Retinal pigment epithelial cell (primary cell): ENCODE data around the gene PPP2R5C.

ENCODE experiments used
- DNase-seq: peaks from one replicate; pipeline ENCODE4 v3.0.0-alpha.2; 2010; ENCODE audit warnings: low read depth
- H3K4me3 ChIP-seq: 2 replicates; pipeline ENCODE4 v1.5.1; 2011; ENCODE audit warnings: mild to moderate bottlenecking, low read length, control low read depth, moderate library complexity
- TF ChIP-seq, protein P1 (sequence below): conservative IDR thresholded peaks from 2 replicates; pipeline ENCODE4 v1.5.1; 2011; ENCODE audit warnings: low read depth, low read length, control low read depth, inconsistent platforms

The PPP2R5C gene

DNA sequence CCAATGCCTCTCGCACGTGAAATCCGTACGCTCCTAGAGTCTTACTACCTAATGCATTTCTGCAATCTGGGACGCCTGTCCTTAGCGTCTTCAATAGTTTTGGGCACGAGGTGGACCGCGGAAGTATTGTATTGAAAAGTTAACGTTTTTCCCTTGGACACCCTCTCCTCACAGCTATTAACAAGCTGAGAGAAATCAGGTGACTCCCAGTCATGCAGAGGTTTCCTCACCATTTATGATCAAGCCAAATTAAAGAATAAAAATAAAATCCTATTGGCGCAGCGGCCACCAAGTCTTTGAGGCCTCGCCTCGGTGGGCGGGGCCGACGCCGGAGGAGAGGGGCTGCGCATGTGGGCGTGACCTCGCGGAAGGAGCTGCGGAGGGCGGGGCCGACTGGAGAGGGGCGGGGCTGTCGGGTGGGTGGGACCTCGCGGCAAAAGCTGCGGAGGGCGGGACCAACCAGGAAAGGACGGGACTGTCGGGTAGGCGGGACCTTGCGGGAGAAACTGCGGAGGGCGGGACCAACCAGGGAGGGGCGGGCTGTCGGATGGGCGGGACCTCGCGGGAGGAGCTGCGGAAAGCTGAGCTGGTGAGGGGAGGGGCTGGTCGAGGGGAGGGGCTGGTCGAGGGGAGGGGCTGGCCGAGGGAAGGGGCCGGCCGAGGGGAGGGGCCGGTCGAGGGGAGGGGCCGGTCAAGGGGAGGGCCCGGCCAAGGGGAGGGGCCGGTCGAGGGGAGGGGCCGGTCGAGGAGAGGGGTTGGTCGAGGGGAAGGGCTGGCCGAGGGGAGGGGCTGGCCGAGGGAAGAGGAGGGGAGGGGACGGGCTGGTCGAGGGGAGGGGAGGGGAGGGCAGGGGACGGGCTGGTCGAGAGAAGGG lies 1.1 kb upstream of the PPP2R5C start:
- TF ChIP-seq, protein P1, sequence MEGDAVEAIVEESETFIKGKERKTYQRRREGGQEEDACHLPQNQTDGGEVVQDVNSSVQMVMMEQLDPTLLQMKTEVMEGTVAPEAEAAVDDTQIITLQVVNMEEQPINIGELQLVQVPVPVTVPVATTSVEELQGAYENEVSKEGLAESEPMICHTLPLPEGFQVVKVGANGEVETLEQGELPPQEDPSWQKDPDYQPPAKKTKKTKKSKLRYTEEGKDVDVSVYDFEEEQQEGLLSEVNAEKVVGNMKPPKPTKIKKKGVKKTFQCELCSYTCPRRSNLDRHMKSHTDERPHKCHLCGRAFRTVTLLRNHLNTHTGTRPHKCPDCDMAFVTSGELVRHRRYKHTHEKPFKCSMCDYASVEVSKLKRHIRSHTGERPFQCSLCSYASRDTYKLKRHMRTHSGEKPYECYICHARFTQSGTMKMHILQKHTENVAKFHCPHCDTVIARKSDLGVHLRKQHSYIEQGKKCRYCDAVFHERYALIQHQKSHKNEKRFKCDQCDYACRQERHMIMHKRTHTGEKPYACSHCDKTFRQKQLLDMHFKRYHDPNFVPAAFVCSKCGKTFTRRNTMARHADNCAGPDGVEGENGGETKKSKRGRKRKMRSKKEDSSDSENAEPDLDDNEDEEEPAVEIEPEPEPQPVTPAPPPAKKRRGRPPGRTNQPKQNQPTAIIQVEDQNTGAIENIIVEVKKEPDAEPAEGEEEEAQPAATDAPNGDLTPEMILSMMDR: no peak
- DNase-seq: peak; percentile 92
- H3K4me3 ChIP-seq: peak overlapping the region; percentile 43

GRCh38 chr14:101761881-101762529 lies 496 bp downstream of the PPP2R5C start:
- no peak for DNase-seq
- H3K4me3 ChIP-seq: peak overlapping the region; percentile 77

GRCh38 chr14:101762530-101763101 lies 1.1 kb downstream of the PPP2R5C start:
- DNase-seq: no peak
- H3K4me3 ChIP-seq: peak overlapping the region; percentile 77
- TF ChIP-seq, protein P1: no peak

More at GRCh38 chr14:101761881-101762529, 496 bp downstream of the PPP2R5C start:
- TF ChIP-seq, protein P1: no peak

- H3K4me3 ChIP-seq: no peak overlapping the region
- DNase-seq: no peak
- TF ChIP-seq, protein P1: no peak
Observed at GRCh38 chr14:101763941-101764709, 2.6 kb downstream of the PPP2R5C start.

GRCh38 chr14:101767618-101768362 lies 6.3 kb downstream of the PPP2R5C start:
- H3K4me3 ChIP-seq: no peak overlapping the region
- DNase-seq: no peak
- TF ChIP-seq, protein P1: no peak

DNA sequence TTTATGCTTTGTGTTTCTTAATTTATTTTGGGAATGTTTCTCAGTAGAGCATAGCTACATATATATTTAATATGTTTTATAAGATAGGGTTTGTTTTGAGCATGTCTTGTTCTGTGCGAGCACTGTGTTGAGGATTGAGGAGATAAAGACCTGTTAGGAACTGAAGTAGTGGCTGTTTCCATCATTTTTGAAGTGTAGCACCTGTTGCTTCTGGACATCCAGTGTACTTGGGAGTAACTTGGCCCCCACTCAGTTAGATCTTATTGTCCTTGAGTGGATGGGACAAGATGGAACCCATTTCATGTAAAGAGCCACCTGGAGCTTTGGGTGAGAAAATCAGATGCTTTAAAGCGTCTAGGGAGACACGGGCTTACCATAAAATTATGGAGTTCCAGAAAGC lies 8.7 kb downstream of the PPP2R5C start:
- H3K4me3 ChIP-seq: no peak overlapping the region
- DNase-seq: no peak
- TF ChIP-seq, protein P1: no peak
